Activated gamma-delta T cell (primary cell): ENCODE results near the gene ARMC8.

Experiments
- DNase-seq: peaks from one replicate; lab custom pipeline; 2025; lab: John Stamatoyannopoulos, UW

Gene ARMC8

GRCh38 chr3:138307899-138308298 is 120.8 kb downstream of the ARMC8 start:
- DNase-seq = no peak

- DNase-seq = no peak
These were observed 121.7 kb downstream of the ARMC8 start for GRCh38 chr3:138308783-138309182.

GRCh38 chr3:138310494-138310893 is 123.4 kb downstream of the ARMC8 start:
- DNase-seq = no peak

GRCh38 chr3:138314751-138315150 is 127.7 kb downstream of the ARMC8 start:
- no peak for DNase-seq

GRCh38 chr3:138317687-138318086 is 130.6 kb downstream of the ARMC8 start:
- no peak for DNase-seq

GRCh38 chr3:138323971-138324370 is 136.9 kb downstream of the ARMC8 start:
- DNase-seq = no peak

GRCh38 chr3:138325990-138326389 is 138.9 kb downstream of the ARMC8 start:
- DNase-seq = no peak

- no peak for DNase-seq
These were observed 139.9 kb downstream of the ARMC8 start for GRCh38 chr3:138326866-138327595.

GRCh38 chr3:138327831-138328230 is 140.7 kb downstream of the ARMC8 start:
- no peak for DNase-seq

- no peak for DNase-seq
These were observed 141.2 kb downstream of the ARMC8 start for GRCh38 chr3:138328341-138328740.

GRCh38 chr3:138329127-138329983 is 142.3 kb downstream of the ARMC8 start, which contains the start of gene NME9:
NME9 (minus strand) TSS chr3:138329851; CDS start chr3:138329335, 516 bp downstream.
- peak; percentile 82 for DNase-seq

GRCh38 chr3:138329984-138330293 is 142.8 kb downstream of the ARMC8 start:
- no peak for DNase-seq

- DNase-seq = no peak
These were observed 144.2 kb downstream of the ARMC8 start for GRCh38 chr3:138331143-138331894.

- no peak for DNase-seq
These were observed 145.5 kb downstream of the ARMC8 start for GRCh38 chr3:138332472-138333073.

- no peak for DNase-seq
These were observed 147.5 kb downstream of the ARMC8 start for GRCh38 chr3:138334608-138335007.

- DNase-seq = no peak
These were observed 149.4 kb downstream of the ARMC8 start for GRCh38 chr3:138336454-138336999.

- DNase-seq = no peak
These were observed 151.1 kb downstream of the ARMC8 start for GRCh38 chr3:138338244-138338643.

- DNase-seq = no peak
These were observed 151.7 kb downstream of the ARMC8 start for GRCh38 chr3:138338811-138339210.

- DNase-seq = no peak
These were observed 153.4 kb downstream of the ARMC8 start for GRCh38 chr3:138340511-138340910.

GRCh38 chr3:138344754-138345153 is 157.7 kb downstream of the ARMC8 start:
- DNase-seq = no peak
